GM12878 (cell line): ENCODE results near the gene SHMT2. TPM values are rescaled to one million over a fixed set of nuclear protein-coding genes. Genes with fewer than 3 reads are reported as not detected.
"Not testable (repeated sequence)": the region's sequence is repeated elsewhere in the genome, so short reads cannot be mapped to it uniquely, and the experiment has no call there.

Experiments
- ATAC-seq: fragments of 200-7000 bp; cut with Tn5 transposase; 3 replicates; pipeline ENCODE4 v1.9.1; 2020; ENCODE audit warnings: mild to moderate bottlenecking, moderate library complexity
- BruUV-seq: library from RNA; stranded (reverse); fragments of 400-500 nt; replicated peaks from 2 replicates; lab custom pipeline; 2021; lab: Mats Ljungman, UMichigan
- CTCF ChIA-PET: fragments of 300-600 bp; sonication (Branson Sonifier 250); formaldehyde crosslinking; extraction: SDS; loops from one replicate; lab custom pipeline; 2021; ENCODE audit warnings: inconsistent platforms; lab: Yijun Ruan, JAX
- POLR2A ChIA-PET: fragments of 350-600 bp; formaldehyde crosslinking; extraction: SDS; loops from one replicate; lab custom pipeline; 2021; ENCODE audit warnings: inconsistent platforms; lab: Charles Lee
- RAD21 ChIA-PET: fragments of 300-600 bp; sonication (Branson Sonifier 250); formaldehyde crosslinking; loops from one replicate; lab custom pipeline; 2023; ENCODE audit warnings: antibody characterized with exemption; ENCODE audit not compliant: unreplicated experiment; lab: Charles Lee
- SMC1A ChIA-PET: fragments of 300-600 bp; sonication (Branson Sonifier 250); formaldehyde crosslinking; loops from one replicate; lab custom pipeline; 2023; ENCODE audit not compliant: unreplicated experiment, uncharacterized antibody; lab: Charles Lee
- DNase-seq: peaks from one replicate; pipeline ENCODE4 v3.0.0-alpha.2; 2011; ENCODE audit warnings: low read depth, low spot score
- FAIRE-seq: peaks from 3 replicates; lab custom pipeline; 2011; peaks lifted over from hg19 to GRCh38; lab: Jason Lieb, UNC
- H2AFZ ChIP-seq: 2 replicates; pipeline ENCODE4 v1.6.0; 2011; ENCODE audit warnings: low read depth, low read length, control low read depth; ENCODE audit not compliant: control insufficient read depth
- H3K27ac ChIP-seq: 2 replicates; pipeline ENCODE4 v1.5.1; 2011; ENCODE audit warnings: control low read depth; ENCODE audit not compliant: control insufficient read depth, insufficient read depth
- H3K27me3 ChIP-seq, 2 experiments: replicated peaks in 1 of 2; 2 replicates each; pipeline versions ENCODE4 v1.6.0 to v1.6.1; 2011; ENCODE audit warnings: low read length in 1 of 2; ENCODE audit not compliant: control insufficient read depth in 2 of 2, insufficient read depth in 2 of 2
- H3K36me3 ChIP-seq, 2 experiments: 2 replicates each; pipeline ENCODE4 v1.5.1; 2011; ENCODE audit warnings: low read length in 1 of 2; ENCODE audit not compliant: control insufficient read depth in 2 of 2, insufficient read depth in 2 of 2
- H3K4me1 ChIP-seq: 2 replicates; pipeline ENCODE4 v1.6.1; 2011; ENCODE audit warnings: mild to moderate bottlenecking, low read length, moderate library complexity, mixed read lengths; ENCODE audit not compliant: control insufficient read depth, insufficient read depth
- H3K4me2 ChIP-seq: 2 replicates; pipeline ENCODE4 v1.6.0; 2011; ENCODE audit warnings: control low read depth; ENCODE audit not compliant: control insufficient read depth, insufficient read depth
- H3K4me3 ChIP-seq: fragments of 200-600 bp; sonication (generic); 2 replicates; pipeline ENCODE4 v1.5.1; 2016
- H3K79me2 ChIP-seq: 2 replicates; pipeline ENCODE4 v1.6.0; 2011; ENCODE audit warnings: low read length; ENCODE audit not compliant: control insufficient read depth, insufficient read depth
- H3K9ac ChIP-seq: 2 replicates; pipeline ENCODE4 v1.8.0; 2011; ENCODE audit warnings: low read length, control low read depth, mixed read lengths; ENCODE audit not compliant: control insufficient read depth, insufficient read depth
- H3K9me3 ChIP-seq: replicated peaks from 3 replicates; pipeline ENCODE4 v1.5.1; 2011; ENCODE audit warnings: mild to moderate bottlenecking, low read length; ENCODE audit not compliant: control insufficient read depth, insufficient read depth
- H4K20me1 ChIP-seq: 2 replicates; pipeline ENCODE4 v1.6.0; 2011; ENCODE audit not compliant: control insufficient read depth, insufficient read depth
- BACH1 ChIP-seq: fragments of 450-650 bp; IDR thresholded peaks from 2 replicates; pipeline ENCODE4 v1.6.1; 2017; ENCODE audit warnings: mild to moderate bottlenecking, borderline replicate concordance
- CHD2 ChIP-seq: IDR thresholded peaks from 2 replicates; pipeline ENCODE4 v1.6.1; 2011; ENCODE audit warnings: low read depth, low read length, improper control_type of control experiment, borderline replicate concordance
- HDAC6 ChIP-seq: fragments of 200-600 bp; sonication (generic); IDR thresholded peaks from one replicate; pipeline ENCODE4 v1.8.0; 2017; ENCODE audit warnings: antibody characterized with exemption; ENCODE audit not compliant: unreplicated experiment
- HDGF ChIP-seq: fragments of 450-650 bp; IDR thresholded peaks from 2 replicates; pipeline ENCODE4 v1.6.1; 2016; ENCODE audit warnings: antibody characterized with exemption
- IKZF2 ChIP-seq, 2 experiments: fragments of 450-650 bp; IDR thresholded peaks; 2 replicates each; pipeline ENCODE4 v1.6.1; 2017; ENCODE audit warnings: mild to moderate bottlenecking in 2 of 2, moderate library complexity in 2 of 2
- TAF1 ChIP-seq: IDR thresholded peaks from 2 replicates; pipeline ENCODE4 v1.6.1; 2011; ENCODE audit warnings: mild to moderate bottlenecking, low read depth, low read length, borderline replicate concordance
- TCF7 ChIP-seq: IDR thresholded peaks from 2 replicates; pipeline ENCODE4 v1.6.1; 2014; ENCODE audit warnings: antibody characterized with exemption, borderline replicate concordance
- USF1 ChIP-seq: IDR thresholded peaks from 2 replicates; pipeline ENCODE4 v1.6.1; 2011; ENCODE audit warnings: borderline replicate concordance, low read depth, mild to moderate bottlenecking, moderate library complexity, mixed read lengths, low read length; ENCODE audit not compliant: insufficient read depth; ENCODE audit errors: extremely low read length
- ZNF274 ChIP-seq: IDR thresholded peaks from one replicate; pipeline ENCODE4 v1.8.0; 2011; ENCODE audit not compliant: insufficient read length, insufficient read depth
- WGBS: methylation state at CpG from one replicate; pipeline ENCODE4 v1.1.6; 2016; ENCODE audit warnings: low lambda C conversion rate; ENCODE audit not compliant: insufficient replicate concordance, insufficient coverage; ENCODE audit errors: missing lambda C conversion rate; 5-methylcytosine and 5-hydroxymethylcytosine counted together
- in situ Hi-C: fragments of 300-500 bp; cut with MboI; formaldehyde crosslinking; loops from 9 replicates; pipeline ENCODE4 v1.14.3; 2018; ENCODE audit warnings: mixed read lengths
- intact Hi-C: fragments of 100-400 bp; cut with micrococcal nuclease; formaldehyde crosslinking; loops from one replicate; pipeline ENCODE4 v1.14.2; 2022; ENCODE audit not compliant: unreplicated experiment
- polyA plus RNA-seq, 11 experiments: library from polyadenylated mRNA; depleted of rRNA in 4 of 11; unstranded in 6 of 11; stranded (reverse) in 5 of 11; fragments of >200 nt; fragmentation: Nextera tagmentation in 4 of 11; fragmentation: Illumina TruSeq in 1 of 11; extraction: Ambion mirVana in 4 of 11; extraction: Trizol in 1 of 11; gene quantifications; 1 replicate in 1 of 11; 2 replicates in 10 of 11; pipeline versions ENCODE4 v1.2.1 to v1.2.3, GENCODE V29; 2011 to 2016; ENCODE audit warnings: inconsistent platforms in 2 of 11, missing spikeins in 2 of 11, low read depth in 1 of 11
- total RNA-seq, 4 experiments: library from RNA; depleted of rRNA in 3 of 4; stranded (reverse); fragments of >200 nt in 3 of 4; fragmentation: Illumina TruSeq in 1 of 4; extraction: Trizol in 1 of 4; gene quantifications; 2 replicates each; pipeline versions ENCODE4 v1.2.1 to v1.2.3, GENCODE V29; 2013 to 2021

The SHMT2 gene
- total and polyA plus RNA-seq, 10 of the 15 experiments (the other 5 are each of a cell fraction or from before 2014, with no cell fraction given) = 57.0 to 292 (median 186) TPM

GRCh38 chr12:57273516-57273915 lies 44.0 kb downstream of the SHMT2 start:
- CTCF ChIA-PET = interaction anchor here (1.0 to 5.2 kb wide), 5 partner anchors 10 to 185 kb away, joined by 3 to 26 read pairs (median 4); no protein-coding TSS in a partner anchor
- Histone ChIP-seq H3K36me3 (peaks cover 5 to 14% of the 10 kb centered on the region in 2 experiments; a peak in 3 of 4 replicates), H3K79me2 (no peaks in the 10 kb centered on the region), H3K4me2 (no peak overlapping the region), H3K27me3 (no peaks in the 10 kb centered on the region), H2AFZ (no peak overlapping the region), H3K9ac (no peak overlapping the region), H3K4me3 (no peak overlapping the region), H3K9me3 (no peaks in the 10 kb centered on the region), H3K27ac (no peak overlapping the region), H4K20me1 (no peaks in the 10 kb centered on the region), H3K4me1 (no peaks in the 10 kb centered on the region)
- DNase-seq (no peak), ATAC-seq (no peak), FAIRE-seq (no peak)
- TF ChIP-seq IKZF2 (IDR thresholded peaks at IDR 0.05) (no peak), HDAC6 (no peak), BACH1 (no peak), TAF1 (no peak), HDGF (no peak), ZNF274 (no peak), USF1 (no peak), TCF7 (no peak), CHD2 (no peak)
- RAD21 ChIA-PET = interaction anchor here (1.0 kb wide), 1 partner anchor 179 kb away, joined by 3 read pairs; no protein-coding TSS in a partner anchor
- intact Hi-C loops = no loop called here
- no TSS peak for BruUV-seq
- SMC1A ChIA-PET = interaction anchor here (1.3 kb wide), 1 partner anchor 17 kb away, joined by 3 read pairs; no protein-coding TSS in a partner anchor
- in situ Hi-C loops = no loop called here
- POLR2A ChIA-PET = no interaction called here

DNA sequence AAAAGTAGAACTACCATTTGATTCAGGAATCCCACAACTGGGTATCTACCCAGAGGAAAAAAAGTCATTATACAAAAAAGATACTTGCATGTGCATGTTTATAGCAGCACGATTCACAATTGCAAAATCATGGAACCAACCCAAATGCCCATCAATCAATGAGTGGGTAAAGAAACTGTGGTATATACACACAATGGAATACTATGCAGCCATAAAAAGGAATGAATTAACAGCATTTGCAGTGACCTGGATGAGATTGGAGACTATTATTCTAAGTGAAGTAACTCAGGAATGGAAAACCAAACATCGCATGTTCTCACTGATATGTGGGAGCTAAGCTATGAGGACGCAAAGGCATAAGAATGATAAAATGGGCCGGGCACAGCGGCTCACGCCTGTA lies 46.7 kb downstream of the SHMT2 start:
- in situ Hi-C loops, H3K79me2 ChIP-seq, H3K9me3 ChIP-seq, FAIRE-seq, H3K4me2 ChIP-seq, H2AFZ ChIP-seq, BruUV-seq, H4K20me1 ChIP-seq, H3K27ac ChIP-seq, DNase-seq, RAD21 ChIA-PET, H3K27me3 ChIP-seq, H3K4me3 ChIP-seq, H3K36me3 ChIP-seq, intact Hi-C loops, ATAC-seq, H3K9ac ChIP-seq: not testable (repeated sequence)
- peaks cover 12% of the 10 kb centered on the region for H3K4me1 ChIP-seq
- WGBS = 95% methylated on average over 6 of the region's 6 CpGs
- POLR2A ChIA-PET = interaction anchor here (0.6 to 0.7 kb wide), 5 partner anchors 12 to 248 kb away, joined by 4 to 9 read pairs (median 8); no protein-coding TSS in a partner anchor
- SMC1A ChIA-PET = interaction anchor here (1.0 to 2.3 kb wide), 4 partner anchors 10 to 183 kb away, joined by 3 to 9 read pairs (median 4); partner anchors contain the start of genes INHBE and SHMT2
- CTCF ChIA-PET = interaction anchor here (3.3 to 3.5 kb wide), 3 partner anchors 12 to 179 kb away, joined by 10 to 40 read pairs (median 32); partner anchors contain the start of gene INHBE
